Vagina (tissue), 2 donors: ENCODE data around the gene EFTUD2.

ENCODE experiments used
- POLR2AphosphoS5 ChIP-seq, 2 donors: sonication (generic); formaldehyde crosslinking; IDR thresholded peaks; one replicate each; pipeline ENCODE4 v1.9.0; 2017; ENCODE audit warnings: antibody characterized with exemption in 2 of 2, mild to moderate bottlenecking in 2 of 2, low read depth in 1 of 2; ENCODE audit not compliant: insufficient read depth in 1 of 2
- TF ChIP-seq, protein P1 (sequence below), 3 experiments: fragments of 450-650 bp in 2 of 3; fragments of 200-600 bp in 1 of 3; sonication (generic) in 1 of 3; IDR thresholded peaks; one replicate each; pipeline ENCODE4 v1.5.1; 2017 to 2019; ENCODE audit warnings: antibody characterized with exemption in 3 of 3, mild to moderate bottlenecking in 2 of 3, moderate library complexity in 2 of 3

DNA sequence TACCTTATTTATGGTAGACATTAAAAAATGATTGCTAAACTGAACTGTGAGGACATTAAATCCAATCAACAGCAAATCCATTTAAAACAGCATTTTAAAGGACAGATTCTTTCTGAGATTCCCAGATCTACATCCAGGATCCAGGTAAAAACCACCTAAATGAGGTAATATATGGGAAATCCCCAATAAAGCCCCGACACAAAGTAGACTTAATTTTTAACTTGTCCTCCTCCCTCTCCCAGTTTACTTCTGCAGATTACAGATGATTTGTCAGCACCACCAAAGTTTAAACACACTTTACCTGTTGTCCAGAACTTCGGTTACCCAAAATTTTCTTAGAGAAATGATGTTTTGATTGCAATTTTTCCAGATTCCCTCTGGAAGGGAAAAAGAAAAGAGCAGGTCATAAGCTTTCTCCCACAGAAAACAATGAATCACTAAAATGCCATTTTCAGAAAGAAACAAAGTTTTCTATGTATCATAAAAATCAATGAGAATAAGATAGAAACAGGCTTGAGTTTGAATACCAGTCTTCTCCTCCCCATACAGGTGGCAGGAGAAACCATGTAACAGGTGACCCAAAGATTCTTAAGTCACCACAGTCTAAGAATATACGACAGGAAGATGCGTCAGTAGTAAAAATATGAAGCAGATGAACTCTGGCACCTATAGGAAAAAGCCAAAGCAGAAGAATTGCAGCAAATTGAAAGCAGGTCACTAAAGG is 92.0 kb downstream of the EFTUD2 start:
- TF ChIP-seq, protein P1, sequence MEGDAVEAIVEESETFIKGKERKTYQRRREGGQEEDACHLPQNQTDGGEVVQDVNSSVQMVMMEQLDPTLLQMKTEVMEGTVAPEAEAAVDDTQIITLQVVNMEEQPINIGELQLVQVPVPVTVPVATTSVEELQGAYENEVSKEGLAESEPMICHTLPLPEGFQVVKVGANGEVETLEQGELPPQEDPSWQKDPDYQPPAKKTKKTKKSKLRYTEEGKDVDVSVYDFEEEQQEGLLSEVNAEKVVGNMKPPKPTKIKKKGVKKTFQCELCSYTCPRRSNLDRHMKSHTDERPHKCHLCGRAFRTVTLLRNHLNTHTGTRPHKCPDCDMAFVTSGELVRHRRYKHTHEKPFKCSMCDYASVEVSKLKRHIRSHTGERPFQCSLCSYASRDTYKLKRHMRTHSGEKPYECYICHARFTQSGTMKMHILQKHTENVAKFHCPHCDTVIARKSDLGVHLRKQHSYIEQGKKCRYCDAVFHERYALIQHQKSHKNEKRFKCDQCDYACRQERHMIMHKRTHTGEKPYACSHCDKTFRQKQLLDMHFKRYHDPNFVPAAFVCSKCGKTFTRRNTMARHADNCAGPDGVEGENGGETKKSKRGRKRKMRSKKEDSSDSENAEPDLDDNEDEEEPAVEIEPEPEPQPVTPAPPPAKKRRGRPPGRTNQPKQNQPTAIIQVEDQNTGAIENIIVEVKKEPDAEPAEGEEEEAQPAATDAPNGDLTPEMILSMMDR (IDR thresholded peaks at IDR 0.05), result no peak
- no peak for TF ChIP-seq POLR2AphosphoS5 (IDR thresholded peaks at IDR 0.05; ENCODE audit: insufficient read depth in 1 of 2, low read depth in 1 of 2)
